Neuron (in vitro differentiated cells): Measurements from ENCODE around the gene SASH3.

ENCODE experiments used
- H2AFZ ChIP-seq: one replicate; pipeline ENCODE4 v1.6.1; 2013; ENCODE audit warnings: low read depth, mild to moderate bottlenecking, inconsistent platforms, low read length, moderate library complexity
- H3K27me3 ChIP-seq: one replicate; pipeline ENCODE4 v1.6.1; 2013; ENCODE audit warnings: low read length; ENCODE audit not compliant: insufficient read depth
- H3K36me3 ChIP-seq: one replicate; pipeline ENCODE4 v1.6.1; 2013; ENCODE audit warnings: low read length; ENCODE audit not compliant: insufficient read depth
- H3K4me1 ChIP-seq: one replicate; pipeline ENCODE4 v1.6.1; 2013; ENCODE audit warnings: low read length; ENCODE audit not compliant: insufficient read depth
- H3K4me3 ChIP-seq: 2 replicates; pipeline ENCODE4 v1.5.1; 2013; ENCODE audit warnings: mild to moderate bottlenecking, low read length, moderate library complexity
- H3K9me3 ChIP-seq: one replicate; pipeline ENCODE4 v1.6.1; 2013; ENCODE audit warnings: low read length

Gene SASH3

GRCh38 chrX:129763666-129764065 is 16.1 kb upstream of the SASH3 start:
- no peaks in the 10 kb centered on the region for H3K9me3 ChIP-seq
- H2AFZ ChIP-seq, result no peak overlapping the region
- H3K4me3 ChIP-seq, result no peak overlapping the region
- no peaks in the 10 kb centered on the region for H3K27me3 ChIP-seq
- no peaks in the 10 kb centered on the region for H3K36me3 ChIP-seq
- no peaks in the 10 kb centered on the region for H3K4me1 ChIP-seq

- Histone ChIP-seq H3K4me1 (no peaks in the 10 kb centered on the region), H2AFZ (no peak overlapping the region), H3K4me3 (no peak overlapping the region), H3K36me3 (no peaks in the 10 kb centered on the region), H3K27me3 (no peaks in the 10 kb centered on the region), H3K9me3 (no peaks in the 10 kb centered on the region)
Measured at GRCh38 chrX:129768186-129768585, 11.6 kb upstream of the SASH3 start.

GRCh38 chrX:129768586-129769466 is 10.9 kb upstream of the SASH3 start:
- H3K9me3 ChIP-seq, result no peaks in the 10 kb centered on the region
- H3K36me3 ChIP-seq, result no peaks in the 10 kb centered on the region
- no peaks in the 10 kb centered on the region for H3K4me1 ChIP-seq
- H2AFZ ChIP-seq, result no peak overlapping the region
- no peak overlapping the region for H3K4me3 ChIP-seq
- H3K27me3 ChIP-seq, result no peaks in the 10 kb centered on the region

DNA sequence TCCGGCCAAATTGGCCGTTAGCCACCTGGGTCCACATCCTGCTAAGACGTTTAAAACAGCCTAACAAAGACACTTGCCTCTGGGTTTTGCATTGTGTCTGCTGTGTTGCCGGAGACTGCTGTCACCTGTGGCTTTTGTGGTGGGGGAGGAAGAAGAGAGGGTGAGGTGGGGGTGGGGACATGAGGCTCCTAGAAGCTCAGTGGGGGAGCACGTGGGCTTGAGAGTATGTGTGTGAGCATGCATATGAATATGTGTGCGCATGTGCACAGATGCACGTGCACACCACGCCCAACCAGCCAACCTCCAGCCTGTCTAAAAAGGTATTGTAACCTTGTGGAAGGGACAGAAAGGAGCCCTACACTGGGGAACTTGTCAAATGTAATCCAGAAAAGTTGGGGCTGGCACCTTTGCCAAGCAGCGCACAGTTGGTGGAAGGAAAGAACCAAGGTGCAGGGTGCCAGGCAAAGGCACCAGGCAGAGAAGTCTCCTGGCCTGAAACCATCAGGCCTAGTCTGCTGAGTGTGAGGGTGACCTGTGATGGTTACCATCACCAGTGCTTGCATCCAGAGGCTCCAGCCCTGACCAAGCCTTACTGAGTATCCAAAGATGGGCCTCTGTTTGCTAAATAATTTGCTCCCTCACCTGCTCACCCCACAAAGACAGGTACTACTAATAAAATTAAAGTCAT is 10.1 kb upstream of the SASH3 start:
- Histone ChIP-seq H3K4me1 (no peaks in the 10 kb centered on the region), H3K27me3 (no peaks in the 10 kb centered on the region), H3K36me3 (no peaks in the 10 kb centered on the region), H2AFZ (no peak overlapping the region), H3K9me3 (no peaks in the 10 kb centered on the region), H3K4me3 (no peak overlapping the region)

DNA sequence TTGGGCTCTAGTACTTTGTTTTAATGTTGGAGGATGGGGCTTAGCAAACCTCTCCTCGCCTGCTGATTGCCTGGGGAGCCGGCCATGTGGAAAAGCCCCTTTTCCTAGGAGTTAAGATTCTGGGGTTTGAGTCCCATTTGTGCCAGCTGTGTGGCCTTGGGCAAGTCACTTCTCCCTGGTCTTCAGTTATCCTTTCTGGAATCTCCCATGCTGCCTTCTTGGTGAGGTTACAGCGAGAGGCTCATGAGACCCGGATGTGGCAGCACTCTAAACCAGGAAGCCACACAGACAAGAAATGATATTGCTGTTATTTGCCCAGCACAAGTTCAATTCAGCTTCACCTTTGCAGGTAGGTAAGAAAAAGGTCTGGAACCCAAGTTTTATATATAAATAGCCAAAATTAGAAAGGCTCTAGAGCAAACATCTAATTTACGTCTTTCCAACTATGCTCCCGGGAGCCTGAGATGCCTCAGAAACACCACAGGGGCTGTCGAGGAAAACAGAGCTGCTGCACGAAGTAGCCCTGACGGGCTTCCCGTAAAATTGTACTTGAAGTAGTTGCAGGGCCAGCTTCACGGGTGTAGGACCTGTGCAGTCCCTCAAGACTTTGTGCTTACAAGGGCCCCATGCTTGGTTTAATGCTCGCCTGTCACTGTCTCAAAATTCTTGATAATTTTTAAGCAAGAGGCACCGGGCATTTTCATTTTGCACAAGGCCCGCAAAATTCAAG is 8.3 kb upstream of the SASH3 start:
- Histone ChIP-seq H2AFZ (no peak overlapping the region), H3K9me3 (no peaks in the 10 kb centered on the region), H3K27me3 (no peaks in the 10 kb centered on the region), H3K4me1 (no peaks in the 10 kb centered on the region), H3K36me3 (no peaks in the 10 kb centered on the region), H3K4me3 (no peak overlapping the region)

GRCh38 chrX:129772796-129773431 is 6.8 kb upstream of the SASH3 start:
- Histone ChIP-seq H3K36me3 (no peaks in the 10 kb centered on the region), H3K4me3 (no peak overlapping the region), H3K4me1 (no peaks in the 10 kb centered on the region), H2AFZ (no peak overlapping the region), H3K27me3 (no peaks in the 10 kb centered on the region), H3K9me3 (no peaks in the 10 kb centered on the region)

- H3K4me3 ChIP-seq, result no peak overlapping the region
- H3K9me3 ChIP-seq, result no peaks in the 10 kb centered on the region
- H3K36me3 ChIP-seq, result no peaks in the 10 kb centered on the region
- no peaks in the 10 kb centered on the region for H3K27me3 ChIP-seq
- no peaks in the 10 kb centered on the region for H3K4me1 ChIP-seq
- H2AFZ ChIP-seq, result no peak overlapping the region
Measured at GRCh38 chrX:129773649-129774458, 5.9 kb upstream of the SASH3 start.

GRCh38 chrX:129777218-129778030 is 2.3 kb upstream of the SASH3 start:
- Histone ChIP-seq H3K27me3 (peaks cover 3% of the 10 kb centered on the region), H3K9me3 (no peaks in the 10 kb centered on the region), H2AFZ (no peak overlapping the region), H3K4me3 (no peak overlapping the region), H3K4me1 (no peaks in the 10 kb centered on the region), H3K36me3 (no peaks in the 10 kb centered on the region)

DNA sequence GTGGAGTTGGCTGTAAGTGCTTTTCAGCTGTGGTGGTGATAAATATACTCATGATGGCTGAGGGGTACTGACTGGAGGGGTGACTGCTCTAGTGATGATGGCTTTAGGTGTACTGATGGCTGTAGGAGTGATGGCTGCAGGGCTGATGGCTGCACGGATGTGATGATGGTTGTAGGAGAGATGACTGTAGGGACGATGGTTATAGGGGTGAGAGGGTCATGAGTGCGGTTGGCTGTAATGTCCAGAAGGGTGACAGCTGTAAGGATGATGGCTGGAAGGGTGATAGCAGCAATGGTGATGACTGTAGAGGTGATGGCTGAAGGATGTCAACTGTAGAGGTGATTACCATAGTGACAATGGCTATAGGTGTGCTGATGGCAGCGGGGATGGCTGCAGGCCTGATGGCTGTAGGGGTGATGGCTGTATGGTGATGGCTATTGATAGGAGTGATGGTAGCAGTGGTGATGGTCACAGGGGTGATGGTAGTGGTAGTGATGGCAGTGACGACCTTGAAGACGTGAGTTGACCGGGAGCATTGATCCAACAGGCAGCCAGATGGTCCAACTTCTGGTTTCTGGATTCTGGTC is 570 bp upstream of the SASH3 start:
- Histone ChIP-seq H3K4me1 (no peaks in the 10 kb centered on the region), H3K4me3 (no peak overlapping the region), H2AFZ (no peak overlapping the region), H3K36me3 (no peaks in the 10 kb centered on the region), H3K27me3 (peaks cover 8% of the 10 kb centered on the region), H3K9me3 (no peaks in the 10 kb centered on the region)

DNA sequence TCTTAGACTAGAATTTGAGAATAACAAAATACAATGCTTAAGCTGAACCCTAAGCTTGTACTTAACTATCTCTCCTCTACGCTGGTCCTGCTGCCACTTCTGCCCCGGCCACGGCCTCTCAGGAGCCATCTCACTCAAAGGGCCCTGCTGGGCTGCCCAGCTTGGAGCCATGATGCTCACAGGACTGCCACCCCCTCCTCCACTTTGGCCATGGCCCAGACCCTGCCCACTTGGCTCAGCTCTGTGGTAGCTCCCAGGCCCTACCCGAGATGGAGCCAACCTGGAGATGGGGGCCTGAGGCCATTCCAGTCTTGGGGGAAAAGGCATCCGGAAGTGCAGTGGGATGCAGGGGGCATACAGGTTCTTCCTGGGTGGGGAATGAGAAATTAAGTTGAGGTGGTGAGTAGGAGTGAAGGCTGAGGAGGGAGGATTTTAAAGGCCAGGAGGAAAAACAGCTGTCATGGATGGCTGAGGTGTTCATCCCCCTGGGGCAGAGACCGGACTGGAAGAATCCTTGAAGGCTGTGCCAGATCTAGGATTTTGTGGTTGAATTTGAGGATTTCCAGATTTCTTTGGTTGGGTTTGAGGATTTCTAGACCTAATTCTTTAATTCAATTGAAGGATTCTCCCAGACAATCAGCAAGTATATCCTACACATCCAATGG is 824 bp downstream of the SASH3 start:
- Histone ChIP-seq H3K27me3 (peaks cover 8% of the 10 kb centered on the region), H3K4me1 (no peaks in the 10 kb centered on the region), H3K36me3 (no peaks in the 10 kb centered on the region), H3K4me3 (no peak overlapping the region), H3K9me3 (no peaks in the 10 kb centered on the region), H2AFZ (no peak overlapping the region)

GRCh38 chrX:129781134-129781672 is 1.5 kb downstream of the SASH3 start:
- no peak overlapping the region for H2AFZ ChIP-seq
- H3K4me1 ChIP-seq, result no peaks in the 10 kb centered on the region
- no peak overlapping the region for H3K4me3 ChIP-seq
- no peaks in the 10 kb centered on the region for H3K36me3 ChIP-seq
- peaks cover 8% of the 10 kb centered on the region for H3K27me3 ChIP-seq
- no peaks in the 10 kb centered on the region for H3K9me3 ChIP-seq
